ENCODE results near the gene NHLH1.

Gene NHLH1

GRCh38 chr1:160330119-160330518 is 36.8 kb upstream of the NHLH1 start:
- no peak overlapping the region for H3K4me3 ChIP-seq (ENCODE audit: low read depth, low read length)
- TF ChIP-seq POLR2A (IDR thresholded peaks at IDR 0.05; ENCODE audit: extremely low read depth, insufficient read length) (no peak), CTCF (IDR thresholded peaks at IDR 0.05; ENCODE audit: low read depth, low read length) (no peak), MYC (IDR thresholded peaks at IDR 0.05; ENCODE audit: low read depth, low read length) (no peak), MAX (IDR thresholded peaks at IDR 0.05; ENCODE audit: low read depth, low read length) (no peak)
- no peak for DNase-seq (ENCODE audit: low read depth)

- TF ChIP-seq CTCF (IDR thresholded peaks at IDR 0.05; ENCODE audit: low read depth, low read length) (no peak), MAX (IDR thresholded peaks at IDR 0.05; ENCODE audit: low read depth, low read length) (no peak), MYC (IDR thresholded peaks at IDR 0.05; ENCODE audit: low read depth, low read length) (no peak)
- no peak for DNase-seq (ENCODE audit: low read depth)
- H3K4me3 ChIP-seq (ENCODE audit: low read depth, low read length), result no peak overlapping the region
These were observed 34.4 kb upstream of the NHLH1 start for GRCh38 chr1:160332516-160332915.

DNA sequence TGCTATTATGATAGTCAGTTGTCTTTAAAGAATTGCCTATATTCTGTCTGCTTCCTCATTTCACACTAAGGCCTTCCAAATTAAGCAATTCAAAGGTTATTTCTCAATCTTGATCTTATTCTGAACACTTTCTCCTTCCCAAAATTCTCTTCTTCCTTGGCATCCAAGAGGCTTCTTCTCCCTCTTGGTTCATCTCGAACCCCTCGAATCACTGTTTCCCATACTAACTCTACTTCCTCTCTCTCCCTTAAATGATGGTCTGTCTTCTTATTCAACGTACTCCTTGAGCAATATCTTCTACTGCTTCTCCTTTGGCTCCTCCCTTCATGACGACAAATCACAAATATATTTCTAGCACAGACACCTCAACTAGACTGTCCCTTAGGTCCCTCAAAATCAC is 28.3 kb upstream of the NHLH1 start:
- DNase-seq (ENCODE audit: low read depth), result peak; percentile 20
- TF ChIP-seq MAX (IDR thresholded peaks at IDR 0.05; ENCODE audit: low read depth, low read length), result no peak
- TF ChIP-seq MYC (IDR thresholded peaks at IDR 0.05; ENCODE audit: low read depth, low read length), result no peak
- TF ChIP-seq CTCF (IDR thresholded peaks at IDR 0.05; ENCODE audit: low read depth, low read length), result no peak
- no peak for TF ChIP-seq POLR2A (IDR thresholded peaks at IDR 0.05; ENCODE audit: extremely low read depth, insufficient read length)
- H3K4me3 ChIP-seq (ENCODE audit: low read depth, low read length), result no peak overlapping the region

- TF ChIP-seq MAX (IDR thresholded peaks at IDR 0.05; ENCODE audit: low read depth, low read length), result no peak
- no peak for TF ChIP-seq MYC (IDR thresholded peaks at IDR 0.05; ENCODE audit: low read depth, low read length)
- TF ChIP-seq CTCF (IDR thresholded peaks at IDR 0.05; ENCODE audit: low read depth, low read length), result no peak
- TF ChIP-seq POLR2A (IDR thresholded peaks at IDR 0.05; ENCODE audit: extremely low read depth, insufficient read length), result no peak
- DNase-seq (ENCODE audit: low read depth), result no peak
- H3K4me3 ChIP-seq (ENCODE audit: low read depth, low read length), result no peak overlapping the region
These were observed 26.7 kb upstream of the NHLH1 start for GRCh38 chr1:160340146-160340545.

GRCh38 chr1:160340866-160341265 is 26.0 kb upstream of the NHLH1 start:
- peak overlapping the region; percentile 97 for H3K4me3 ChIP-seq (ENCODE audit: low read depth, low read length)
- TF ChIP-seq CTCF (IDR thresholded peaks at IDR 0.05; ENCODE audit: low read depth, low read length) (no peak), MAX (IDR thresholded peaks at IDR 0.05; ENCODE audit: low read depth, low read length) (no peak), POLR2A (IDR thresholded peaks at IDR 0.05; ENCODE audit: extremely low read depth, insufficient read length) (no peak), MYC (IDR thresholded peaks at IDR 0.05; ENCODE audit: low read depth, low read length) (no peak)
- DNase-seq (ENCODE audit: low read depth), result no peak

GRCh38 chr1:160342526-160342925 is 24.3 kb upstream of the NHLH1 start:
- peak overlapping the region; percentile 97 for H3K4me3 ChIP-seq (ENCODE audit: low read depth, low read length)
- DNase-seq (ENCODE audit: low read depth), result peak; percentile 27
- TF ChIP-seq CTCF (IDR thresholded peaks at IDR 0.05; ENCODE audit: low read depth, low read length), result no peak
- TF ChIP-seq MAX (IDR thresholded peaks at IDR 0.05; ENCODE audit: low read depth, low read length), result no peak
- no peak for TF ChIP-seq POLR2A (IDR thresholded peaks at IDR 0.05; ENCODE audit: extremely low read depth, insufficient read length)
